ENCODE measurements around the gene CNNM1. TPM values are rescaled to one million over a fixed set of nuclear protein-coding genes. Genes with fewer than 3 reads are reported as not detected.

The CNNM1 gene
- total RNA-seq, 4 donors from 2014 or later = 2.3 to 4.4 (median 4.2) TPM

- DNase-seq (ENCODE audit: low spot score in 2 of 2) = no peak
- WGBS = 100% methylated on average over 1 of the region's 1 CpG
- Histone ChIP-seq H3K27ac (no peak overlapping the region), H3K4me3 (no peak overlapping the region), H3K9me3 (no peaks in the 10 kb centered on the region), H3K4me1 (no peaks in the 10 kb centered on the region), H3K36me3 (peaks cover 5% of the 10 kb centered on the region), H3K27me3 (no peaks in the 10 kb centered on the region)
- TF ChIP-seq POLR2A (IDR thresholded peaks at IDR 0.05) (no peak), POLR2AphosphoS5 (IDR thresholded peaks at IDR 0.05) (no peak), EP300 (IDR thresholded peaks at IDR 0.05) (no peak), CTCF (IDR thresholded peaks at IDR 0.05) (no peak)
These were observed 82.9 kb downstream of the CNNM1 start for GRCh38 chr10:99412099-99412498.

- no peaks in the 10 kb centered on the region for H3K9me3 ChIP-seq
- H3K4me3 ChIP-seq = no peak overlapping the region
- peaks cover 24% of the 10 kb centered on the region for H3K36me3 ChIP-seq
- TF ChIP-seq CTCF (IDR thresholded peaks at IDR 0.05) = no peak
- TF ChIP-seq POLR2AphosphoS5 (IDR thresholded peaks at IDR 0.05) = no peak
- TF ChIP-seq POLR2A (IDR thresholded peaks at IDR 0.05) = no peak
- no peak for TF ChIP-seq EP300 (IDR thresholded peaks at IDR 0.05)
- no peaks in the 10 kb centered on the region for H3K27me3 ChIP-seq
- H3K4me1 ChIP-seq = no peaks in the 10 kb centered on the region
- DNase-seq (ENCODE audit: low spot score in 2 of 2) = no peak
- H3K27ac ChIP-seq = no peak overlapping the region
These were observed 89.9 kb downstream of the CNNM1 start for GRCh38 chr10:99418910-99419624.

GRCh38 chr10:99419688-99420087 is 90.5 kb downstream of the CNNM1 start:
- Histone ChIP-seq H3K4me3 (no peak overlapping the region), H3K27ac (no peak overlapping the region), H3K4me1 (no peaks in the 10 kb centered on the region), H3K9me3 (no peaks in the 10 kb centered on the region), H3K36me3 (peaks cover 28% of the 10 kb centered on the region), H3K27me3 (no peaks in the 10 kb centered on the region)
- 92% methylated on average over 2 of the region's 2 CpGs for WGBS
- DNase-seq (ENCODE audit: low spot score in 2 of 2) = no peak
- TF ChIP-seq POLR2A (IDR thresholded peaks at IDR 0.05) (no peak), POLR2AphosphoS5 (IDR thresholded peaks at IDR 0.05) (no peak), CTCF (IDR thresholded peaks at IDR 0.05) (no peak), EP300 (IDR thresholded peaks at IDR 0.05) (no peak)

GRCh38 chr10:99421233-99421739 is 92.1 kb downstream of the CNNM1 start:
- no peak overlapping the region for H3K27ac ChIP-seq
- TF ChIP-seq EP300 (IDR thresholded peaks at IDR 0.05) = no peak
- TF ChIP-seq CTCF (IDR thresholded peaks at IDR 0.05) = no peak
- no peak for TF ChIP-seq POLR2AphosphoS5 (IDR thresholded peaks at IDR 0.05)
- TF ChIP-seq POLR2A (IDR thresholded peaks at IDR 0.05) = no peak
- H3K4me3 ChIP-seq = no peak overlapping the region
- peaks cover 43% of the 10 kb centered on the region for H3K36me3 ChIP-seq
- WGBS = 94% methylated on average over 3 of the region's 3 CpGs
- no peaks in the 10 kb centered on the region for H3K27me3 ChIP-seq
- no peaks in the 10 kb centered on the region for H3K9me3 ChIP-seq
- no peak for DNase-seq (ENCODE audit: low spot score in 2 of 2)
- no peaks in the 10 kb centered on the region for H3K4me1 ChIP-seq

- no peaks in the 10 kb centered on the region for H3K4me1 ChIP-seq
- H3K9me3 ChIP-seq = no peaks in the 10 kb centered on the region
- no peak for DNase-seq (ENCODE audit: low spot score in 2 of 2)
- TF ChIP-seq POLR2A (IDR thresholded peaks at IDR 0.05) (no peak), EP300 (IDR thresholded peaks at IDR 0.05) (no peak), CTCF (IDR thresholded peaks at IDR 0.05) (no peak), POLR2AphosphoS5 (IDR thresholded peaks at IDR 0.05) (no peak)
- no peak overlapping the region for H3K4me3 ChIP-seq
- 92% methylated on average over 5 of the region's 5 CpGs for whole genome bisulfite sequencing
- H3K36me3 ChIP-seq = peaks cover 43% of the 10 kb centered on the region
- H3K27ac ChIP-seq = no peak overlapping the region
- H3K27me3 ChIP-seq = no peaks in the 10 kb centered on the region
These were observed 93.5 kb downstream of the CNNM1 start for GRCh38 chr10:99422529-99423096.

Data from suprapubic skin (tissue), 4 donors.